Heart left ventricle (tissue), 16 donors: ENCODE measurements around the gene CAMK2D. TPM values are rescaled to one million over a fixed set of nuclear protein-coding genes. Genes with fewer than 3 reads are reported as not detected.

Experiments used
- ATAC-seq, 4 donors: fragments of 200-7000 bp; cut with Tn5 transposase; one replicate each; pipeline ENCODE4 v1.9.1; 2020 to 2022; ENCODE audit warnings: moderate library complexity in 4 of 4, mild to moderate bottlenecking in 3 of 4, moderate number of reproducible peaks in 1 of 4
- DNase-seq, 5 donors: peaks; one replicate each; pipeline ENCODE4 v3.0.0-alpha.2; 2020
- H3K27ac ChIP-seq, 12 donors: fragments of 200-600 bp; sonication (generic) in 4 of 12; one replicate each; pipeline versions ENCODE4 v1.5.0 to v1.8.0; 2016 to 2022; ENCODE audit warnings: mild to moderate bottlenecking in 2 of 12
- H3K27me3 ChIP-seq, 9 donors: fragments of 200-600 bp; sonication (generic) in 2 of 9; one replicate each; pipeline versions ENCODE4 v1.5.1 to v1.8.0; 2016 to 2022; ENCODE audit warnings: mild to moderate bottlenecking in 3 of 9
- H3K36me3 ChIP-seq, 9 donors: fragments of 200-600 bp; sonication (generic) in 2 of 9; one replicate each; pipeline versions ENCODE4 v1.5.0 to v1.8.0; 2018 to 2022; ENCODE audit warnings: mild to moderate bottlenecking in 2 of 9
- H3K4me1 ChIP-seq, 12 donors: fragments of 200-600 bp; sonication (generic) in 4 of 12; one replicate each; pipeline versions ENCODE4 v1.5.0 to v1.8.0; 2016 to 2022; ENCODE audit warnings: mild to moderate bottlenecking in 3 of 12
- H3K4me3 ChIP-seq, 12 donors: fragments of 200-600 bp; sonication (generic) in 4 of 12; one replicate each; pipeline versions ENCODE4 v1.5.0 to v1.8.0; 2017 to 2022; ENCODE audit warnings: mild to moderate bottlenecking in 9 of 12, moderate library complexity in 4 of 12
- H3K9me3 ChIP-seq, 12 donors: fragments of 200-600 bp; sonication (generic) in 4 of 12; one replicate each; pipeline versions ENCODE4 v1.5.0 to v1.8.0; 2016 to 2022; ENCODE audit warnings: mild to moderate bottlenecking in 1 of 12
- POLR2A ChIP-seq, 2 donors: fragments of 450-650 bp; IDR thresholded peaks; one replicate each; pipeline ENCODE4 v1.6.1; 2017; ENCODE audit warnings: antibody characterized with exemption in 2 of 2, mild to moderate bottlenecking in 2 of 2, moderate library complexity in 2 of 2
- WGBS, 4 donors: extraction: QIAGEN DNeasy Blood & Tissue Kit in 2 of 4; methylation state at CpG; one replicate each; pipeline versions ENCODE4 v1.1.5 to v1.1.7; 2013 to 2018; 5-methylcytosine and 5-hydroxymethylcytosine counted together
- intact Hi-C, 10 donors: fragments of 100-400 bp; cut with DNase I; formaldehyde crosslinking; loops; one replicate each; pipeline versions ENCODE4 v1.11.1 to v1.14.2; 2022
- polyA plus RNA-seq, 2 donors: library from polyadenylated mRNA; stranded (reverse); fragments of 200-250 nt; gene quantifications; one replicate each; pipeline ENCODE4 v1.2.3, GENCODE V29; 2013
- total RNA-seq, 9 donors: library from RNA; depleted of rRNA in 2 of 9; stranded (reverse); fragments of >200 nt in 2 of 9; fragmentation: NEBNext Ultra II Directional in 3 of 9; extraction: Animal tissue kit (Norgen Biotek cat#: 25700) in 3 of 9; gene quantifications; one replicate each; pipeline versions ENCODE4 v1.1.0 to v1.2.4, GENCODE V29; 2016 to 2023
- TF ChIP-seq, protein P1 (sequence below), 12 donors: fragments of 200-600 bp; sonication (generic) in 4 of 12; IDR thresholded peaks; one replicate each; pipeline versions ENCODE4 v1.5.0 to v1.8.0; 2018 to 2022; ENCODE audit warnings: antibody characterized with exemption in 12 of 12, mild to moderate bottlenecking in 5 of 12
- donor health status: ischemic (EF 13 %, LVEDD 7.1; RV severe dilation, severe dysfunction).
- donor health status: healthy with polysubstance abuse.
- donor health status: DM: no; HTN: yes; CAD: no.
- donor health status: DM: no; HTN: no; CAD: no.
- donor health status: ischemic (EF 25% LVEDD 6.9; RV normal size, moderate dysfunction).
- donor health status: ischemic (EF 25% LVEDD 5.7; RV mildly dilated, moderate dysfunction).
- donor health status: healthy.
- donor health status: DM: yes; HTN: yes; CAD: no.
- donor health status: ischemic (EF 35%, LVEDD 5.7; RV mildly dilated, moderate dysfunction).
- donor health status: nonischemic (EF 11% LVEDD 7.7; RV severe dilation, severe dysfunction).
- donor health status: DM: yes; HTN: yes; CAD: no.
- donor health status: PGD.
- donor health status: ischemic (EF 29% LVEDD 5.4; RV normal size, mild dysfunction).
- donor health status: nonischemic (EF 23%, LVEDD 6.1; RV moderate dilation, normal function).

CAMK2D gene
- total and polyA plus RNA-seq, 11 donors = 40.9 to 294 (median 215) TPM

DNA sequence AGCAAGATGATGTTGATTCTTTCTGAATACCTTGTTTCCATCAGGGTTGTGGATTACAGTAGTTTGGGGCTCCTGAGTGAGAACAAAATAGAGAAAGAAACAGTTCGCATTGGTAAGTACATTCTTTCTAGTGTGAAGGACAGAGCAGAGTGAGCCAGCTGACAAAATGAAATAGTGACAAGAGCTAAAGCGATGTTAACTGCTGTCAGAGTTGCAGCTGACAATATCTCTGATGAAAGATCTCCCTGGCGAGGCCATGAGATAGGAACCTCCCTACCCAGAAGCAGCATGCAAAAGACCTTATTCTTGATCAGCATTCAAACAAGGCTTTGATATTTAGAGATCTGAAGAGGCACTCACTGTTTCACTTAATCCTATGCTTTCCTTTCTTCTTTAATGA, 258.6 kb downstream of the CAMK2D start:
- H3K36me3 ChIP-seq = peaks cover 0 to 53% (median 20%) of the 10 kb centered on the region in 9 donors
- no peak overlapping the region for H3K4me3 ChIP-seq
- ATAC-seq = peak in 3 of 4 donors; percentile 42 to 68 (median 49)
- TF ChIP-seq, protein P1, sequence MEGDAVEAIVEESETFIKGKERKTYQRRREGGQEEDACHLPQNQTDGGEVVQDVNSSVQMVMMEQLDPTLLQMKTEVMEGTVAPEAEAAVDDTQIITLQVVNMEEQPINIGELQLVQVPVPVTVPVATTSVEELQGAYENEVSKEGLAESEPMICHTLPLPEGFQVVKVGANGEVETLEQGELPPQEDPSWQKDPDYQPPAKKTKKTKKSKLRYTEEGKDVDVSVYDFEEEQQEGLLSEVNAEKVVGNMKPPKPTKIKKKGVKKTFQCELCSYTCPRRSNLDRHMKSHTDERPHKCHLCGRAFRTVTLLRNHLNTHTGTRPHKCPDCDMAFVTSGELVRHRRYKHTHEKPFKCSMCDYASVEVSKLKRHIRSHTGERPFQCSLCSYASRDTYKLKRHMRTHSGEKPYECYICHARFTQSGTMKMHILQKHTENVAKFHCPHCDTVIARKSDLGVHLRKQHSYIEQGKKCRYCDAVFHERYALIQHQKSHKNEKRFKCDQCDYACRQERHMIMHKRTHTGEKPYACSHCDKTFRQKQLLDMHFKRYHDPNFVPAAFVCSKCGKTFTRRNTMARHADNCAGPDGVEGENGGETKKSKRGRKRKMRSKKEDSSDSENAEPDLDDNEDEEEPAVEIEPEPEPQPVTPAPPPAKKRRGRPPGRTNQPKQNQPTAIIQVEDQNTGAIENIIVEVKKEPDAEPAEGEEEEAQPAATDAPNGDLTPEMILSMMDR (IDR thresholded peaks at IDR 0.05) = no peak
- TF ChIP-seq POLR2A (IDR thresholded peaks at IDR 0.05) = no peak
- intact Hi-C loops = loop anchor here in 1 of 10 donors (10.0 kb wide), 1 partner anchor 48 kb away; no protein-coding TSS in a partner anchor
- no peaks in the 10 kb centered on the region for H3K27me3 ChIP-seq
- H3K9me3 ChIP-seq = no peaks in the 10 kb centered on the region
- H3K4me1 ChIP-seq = peaks cover 0 to 23% (median 5%) of the 10 kb centered on the region in 12 donors
- peak overlapping the region in 9 of 12 donors; percentile 11 to 46 (median 34) for H3K27ac ChIP-seq
- WGBS, 4 donors = 52 to 63% (median 61%) methylated on average over 3 of the region's 3 CpGs
- DNase-seq = no peak

DNA sequence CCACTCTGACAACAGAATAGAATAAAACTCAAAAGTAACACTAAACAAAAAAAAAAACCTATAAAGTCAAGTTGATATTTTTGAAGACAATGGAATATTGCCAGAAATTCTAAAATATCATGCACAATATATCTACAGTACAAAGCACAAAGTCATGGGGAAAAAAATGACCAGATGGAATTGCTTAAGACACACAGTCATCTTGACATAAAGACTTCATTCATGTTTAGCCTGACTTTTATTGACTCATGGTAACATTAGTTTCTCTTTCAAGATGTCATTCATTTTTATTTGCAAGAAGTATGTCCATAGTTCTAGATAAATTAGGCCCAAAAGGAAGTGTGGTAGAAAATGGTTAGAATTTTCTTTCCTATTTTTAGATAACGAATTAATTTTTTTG, 259.1 kb downstream of the CAMK2D start:
- intact Hi-C loops = loop anchor here in 1 of 10 donors (10.0 kb wide), 1 partner anchor 48 kb away; no protein-coding TSS in a partner anchor
- Histone ChIP-seq H3K4me3 (no peak overlapping the region), H3K27me3 (no peaks in the 10 kb centered on the region), H3K27ac (peak overlapping the region in 8 of 12 donors; percentile 11 to 46 (median 32)), H3K36me3 (peaks cover 0 to 53% (median 21%) of the 10 kb centered on the region in 9 donors), H3K4me1 (peaks cover 0 to 25% (median 5%) of the 10 kb centered on the region in 12 donors), H3K9me3 (no peaks in the 10 kb centered on the region)
- WGBS, 4 donors = 92 to 99% (median 94%) methylated on average over 1 of the region's 1 CpG
- ATAC-seq (no peak), DNase-seq (no peak)
- TF ChIP-seq, protein P1 (IDR thresholded peaks at IDR 0.05) = no peak
- no peak for TF ChIP-seq POLR2A (IDR thresholded peaks at IDR 0.05)

DNA sequence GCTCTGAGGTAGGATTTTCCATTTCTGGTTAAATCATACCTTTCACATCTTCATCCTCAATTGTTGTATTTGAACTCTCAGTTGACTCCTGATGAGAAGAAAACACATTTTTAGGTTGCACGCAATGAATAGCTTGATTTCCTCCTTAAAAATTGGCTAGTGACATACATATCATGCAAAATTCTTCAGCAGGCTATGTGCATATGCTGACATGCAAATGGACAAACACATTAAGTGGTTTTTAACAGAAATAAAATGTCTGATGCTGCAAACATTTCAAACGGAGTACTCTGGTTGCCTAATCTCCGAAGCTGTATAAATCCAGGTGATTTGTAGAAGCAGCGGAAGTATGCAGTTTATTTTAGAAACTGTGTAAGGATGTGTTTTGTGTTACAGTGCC, 261.1 kb downstream of the CAMK2D start:
- Histone ChIP-seq H3K4me3 (no peak overlapping the region), H3K9me3 (no peaks in the 10 kb centered on the region), H3K36me3 (peaks cover 0 to 60% (median 21%) of the 10 kb centered on the region in 9 donors), H3K27ac (no peak overlapping the region), H3K27me3 (no peaks in the 10 kb centered on the region), H3K4me1 (peaks cover 0 to 29% (median 10%) of the 10 kb centered on the region in 12 donors)
- 93 to 96% (median 95%) methylated on average over 4 of the region's 4 CpGs for WGBS, 4 donors
- TF ChIP-seq POLR2A (IDR thresholded peaks at IDR 0.05) = no peak
- TF ChIP-seq, protein P1 (IDR thresholded peaks at IDR 0.05) = no peak
- no peak for DNase-seq
- ATAC-seq = no peak
- intact Hi-C loops = loop anchor here in 1 of 10 donors (10.0 kb wide), 1 partner anchor 46 kb away; no protein-coding TSS in a partner anchor

DNA sequence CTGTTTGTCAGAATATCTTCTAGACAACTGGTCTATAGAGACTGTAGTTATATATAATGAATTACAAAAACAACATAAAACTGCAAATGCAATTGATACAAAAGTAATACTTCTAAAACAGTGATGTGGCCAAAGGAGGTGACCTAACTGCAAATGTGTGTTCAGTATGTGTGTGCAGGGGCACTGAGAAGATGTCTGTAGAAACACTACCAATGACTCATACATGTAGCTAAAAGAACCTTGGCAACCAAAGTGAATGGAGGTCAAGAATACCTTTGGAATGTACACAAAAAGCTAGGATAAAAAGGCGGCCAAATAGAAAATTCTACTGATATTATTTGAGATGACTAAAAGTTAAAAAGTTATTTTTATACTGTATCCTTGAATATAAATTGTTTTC, 261.8 kb downstream of the CAMK2D start:
- peak in 1 of 4 donors; percentile 50 for ATAC-seq
- 96 to 100% (median 98%) methylated on average over 1 of the region's 1 CpG for WGBS, 4 donors

More for the DNA sequence above, 261.8 kb downstream of the CAMK2D start:
- intact Hi-C loops = loop anchor here in 1 of 10 donors (10.0 kb wide), 1 partner anchor 45 kb away; no protein-coding TSS in a partner anchor
- DNase-seq = no peak
- Histone ChIP-seq H3K27ac (peak overlapping the region in 2 of 12 donors; percentile 16 to 22), H3K4me3 (no peak overlapping the region), H3K27me3 (no peaks in the 10 kb centered on the region), H3K4me1 (peaks cover 0 to 29% (median 10%) of the 10 kb centered on the region in 12 donors), H3K36me3 (peaks cover 0 to 59% (median 24%) of the 10 kb centered on the region in 9 donors), H3K9me3 (no peaks in the 10 kb centered on the region)
- TF ChIP-seq, protein P1 (IDR thresholded peaks at IDR 0.05) = no peak
- no peak for TF ChIP-seq POLR2A (IDR thresholded peaks at IDR 0.05)
